Transverse colon (tissue), 4 donors: ENCODE measurements around the gene NDE1.

Source experiments
- CTCF ChIP-seq, 5 experiments: fragments of 200-600 bp in 3 of 5; fragments of 450-650 bp in 2 of 5; sonication (generic) in 3 of 5; IDR thresholded peaks; 1 replicate in 2 of 5; 2 replicates in 3 of 5; pipeline ENCODE4 v1.5.1; 2016 to 2017; ENCODE audit warnings: antibody characterized with exemption in 5 of 5, inconsistent platforms in 3 of 5, mild to moderate bottlenecking in 2 of 5, moderate library complexity in 1 of 5
- POLR2A ChIP-seq: fragments of 450-650 bp; IDR thresholded peaks from one replicate; pipeline ENCODE4 v1.6.1; 2016; ENCODE audit warnings: antibody characterized with exemption, mild to moderate bottlenecking, moderate library complexity
- POLR2AphosphoS5 ChIP-seq, 3 donors: sonication (generic); formaldehyde crosslinking; IDR thresholded peaks; one replicate each; pipeline ENCODE4 v1.6.1; 2016; ENCODE audit warnings: antibody characterized with exemption in 3 of 3

GRCh38 chr16:15677447-15677846 lies 27.4 kb downstream of the NDE1 start:
- no peak for TF ChIP-seq CTCF (IDR thresholded peaks at IDR 0.05)
- no peak for TF ChIP-seq POLR2A
- TF ChIP-seq POLR2AphosphoS5 (IDR thresholded peaks at IDR 0.05) = no peak
